Suprapubic skin (tissue), 3 donors: ENCODE measurements around the gene BEX1.

Experiments used
- CTCF ChIP-seq, 2 donors: fragments of 200-600 bp in 1 of 2; fragments of 450-650 bp in 1 of 2; sonication (generic) in 1 of 2; IDR thresholded peaks; one replicate each; pipeline ENCODE4 v1.5.1; 2016 to 2019; ENCODE audit warnings: antibody characterized with exemption in 2 of 2, mild to moderate bottlenecking in 1 of 2, moderate library complexity in 1 of 2
- POLR2AphosphoS5 ChIP-seq, 3 donors: sonication (generic); formaldehyde crosslinking; IDR thresholded peaks; one replicate each; pipeline ENCODE4 v1.6.1; 2017; ENCODE audit warnings: antibody characterized with exemption in 3 of 3

GRCh38 chrX:103073467-103073866, 9.5 kb upstream of the BEX1 start:
- no peak for TF ChIP-seq POLR2AphosphoS5 (IDR thresholded peaks at IDR 0.05)
- TF ChIP-seq CTCF (IDR thresholded peaks at IDR 0.05), result no peak
